Activated T-cell treated with anti-CD3 and anti-CD28 coated beads, Interleukin-2, amount 50 U/mL, for 48 hours (primary cell): Measurements from ENCODE around the gene GPR153.
"Not testable (repeated sequence)": the region's sequence is repeated elsewhere in the genome, so short reads cannot be mapped to it uniquely, and the experiment has no call there.

Source experiments
- DNase-seq, 2 experiments: peaks; one replicate each; pipeline ENCODE4 v3.0.0-alpha.2; 2020

The GPR153 gene

GRCh38 chr1:6222636-6223035 is 38.3 kb downstream of the GPR153 start:
- no peak for DNase-seq

DNA sequence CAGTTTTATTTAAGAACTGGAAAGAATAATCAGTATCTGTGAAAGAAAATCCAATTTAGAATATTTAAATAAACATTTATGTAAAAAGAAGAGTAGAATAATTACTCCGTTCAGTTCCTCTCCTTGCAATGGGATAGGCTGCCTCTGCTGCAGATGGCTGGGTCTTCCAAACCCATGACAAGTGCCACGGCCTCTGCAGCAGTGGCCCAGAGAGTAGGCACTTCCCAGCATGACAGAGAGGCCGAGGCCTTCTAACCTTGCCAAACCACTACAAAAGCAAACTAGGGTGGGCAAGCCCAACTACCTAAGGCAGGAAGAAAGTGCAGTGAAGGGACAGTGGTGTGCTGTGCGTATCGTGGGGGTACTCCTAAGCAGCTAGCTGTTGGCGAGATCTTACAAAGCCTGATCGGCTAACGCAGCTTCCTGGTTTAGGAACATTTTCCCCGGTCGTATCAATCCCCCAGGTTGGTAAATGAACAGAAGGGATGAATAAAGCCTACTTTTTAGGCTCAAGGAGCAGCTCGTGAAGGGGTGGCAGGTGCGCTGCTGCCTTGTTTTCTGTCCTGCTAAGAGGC is 39.6 kb downstream of the GPR153 start:
- DNase-seq, result no peak

GRCh38 chr1:6220236-6220635 is 40.7 kb downstream of the GPR153 start:
- DNase-seq, result no peak

GRCh38 chr1:6219641-6220040 is 41.3 kb downstream of the GPR153 start:
- not testable (repeated sequence) for DNase-seq

GRCh38 chr1:6218375-6219164 is 42.3 kb downstream of the GPR153 start:
- DNase-seq, result no peak

DNA sequence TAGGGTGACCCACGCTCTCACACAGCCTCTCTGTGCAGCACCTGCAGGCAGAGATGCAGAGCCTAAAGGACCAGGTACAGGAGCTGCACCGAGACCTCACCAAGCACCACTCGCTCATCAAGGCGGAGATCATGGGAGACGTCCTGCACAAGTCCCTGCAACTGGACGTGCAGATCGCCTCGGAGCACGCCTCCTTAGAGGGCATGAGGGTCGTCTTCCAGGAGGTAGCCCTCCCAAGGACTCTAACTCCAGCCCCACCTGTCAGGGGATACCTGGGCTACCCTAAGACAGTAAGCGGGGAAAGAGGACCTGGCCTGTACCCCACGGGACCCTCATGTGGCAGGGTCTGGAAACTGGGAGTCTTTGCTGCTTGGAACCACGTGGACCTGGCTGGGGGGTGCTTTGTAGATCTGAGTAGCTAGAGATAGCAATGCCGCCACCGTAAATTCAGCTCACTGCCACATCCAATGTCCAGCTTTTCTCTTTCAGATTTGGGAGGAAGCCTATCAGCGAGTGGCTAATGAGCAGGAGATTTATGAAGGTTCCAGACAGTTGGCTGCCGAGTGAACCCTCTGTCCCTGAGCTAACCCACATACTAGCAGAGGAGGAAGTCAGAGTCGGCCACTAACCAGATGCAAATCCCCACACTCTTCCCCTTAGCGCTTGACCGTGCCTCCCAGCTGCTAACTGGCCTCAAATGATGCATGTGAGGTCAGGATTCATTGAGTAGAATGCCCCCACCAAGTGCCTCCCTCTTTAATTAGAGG is 48.5 kb downstream of the GPR153 start:
- DNase-seq, result no peak

- DNase-seq, result no peak
These were observed 49.2 kb downstream of the GPR153 start for GRCh38 chr1:6211731-6212130.

GRCh38 chr1:6210591-6211355 is 50.1 kb downstream of the GPR153 start:
- DNase-seq, result no peak

GRCh38 chr1:6209661-6210580 is 51.0 kb downstream of the GPR153 start:
- DNase-seq, result peak; percentile 50 to 59

GRCh38 chr1:6208723-6209660 is 51.9 kb downstream of the GPR153 start:
- peak; percentile 49 to 60 for DNase-seq

DNA sequence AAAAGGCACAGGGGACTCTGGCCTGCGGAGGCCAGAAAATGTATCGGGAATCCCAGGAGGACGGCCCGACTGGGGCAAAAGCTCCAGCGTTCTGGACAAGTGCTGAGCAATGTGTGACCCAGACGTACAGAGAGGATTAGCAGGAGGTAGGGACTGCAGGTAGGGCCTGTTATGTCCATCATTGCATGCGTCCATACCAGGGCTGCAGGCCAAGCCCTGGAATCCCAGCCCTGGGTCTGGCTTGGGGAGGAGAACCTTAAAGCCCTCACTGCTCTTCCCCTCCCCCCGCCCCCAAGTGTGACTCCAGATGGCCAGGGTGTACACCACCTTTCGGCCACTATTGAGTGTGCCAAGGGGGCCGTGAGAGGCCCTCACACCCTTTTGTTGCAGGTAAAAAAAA is 53.0 kb downstream of the GPR153 start:
- DNase-seq, result no peak

DNA sequence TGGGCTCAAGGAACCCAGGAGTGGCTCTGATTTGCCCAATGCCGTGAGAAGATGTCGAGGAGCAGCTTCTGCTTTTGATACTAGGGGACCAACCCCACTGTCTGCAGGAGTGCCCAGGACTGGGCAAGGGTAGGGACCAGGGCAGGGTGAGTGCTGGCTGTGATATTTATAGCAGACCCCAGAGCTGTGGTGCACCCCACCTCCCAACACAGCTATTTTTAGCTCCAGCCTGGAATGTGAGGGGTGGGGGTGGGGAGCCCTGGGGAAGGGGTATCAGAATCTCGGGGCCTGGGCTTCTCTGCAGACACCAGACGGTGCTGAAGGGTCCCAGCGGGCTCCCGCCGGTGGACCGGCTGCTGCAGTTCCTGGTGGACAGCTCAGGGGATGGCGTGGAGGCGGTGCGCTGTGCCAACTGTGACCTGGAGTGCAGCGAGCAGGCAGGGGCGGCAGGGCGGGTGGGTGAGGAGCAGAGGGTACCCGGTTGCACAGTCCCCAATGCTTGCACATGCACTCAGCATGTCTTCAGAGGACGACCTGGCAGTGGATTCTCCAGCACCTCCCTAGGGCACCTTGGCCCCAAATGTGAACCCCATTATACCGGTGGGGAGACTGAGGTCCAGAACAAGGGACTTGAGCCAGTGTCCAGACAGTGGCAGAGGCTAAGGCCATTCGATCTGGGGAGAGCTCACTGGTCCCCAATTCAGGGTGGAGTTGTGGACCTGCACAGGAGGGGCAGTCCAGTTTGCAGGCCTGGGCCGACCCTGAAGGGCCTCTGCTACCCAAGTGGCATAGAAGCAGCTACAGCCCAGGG is 53.6 kb downstream of the GPR153 start:
- DNase-seq, result no peak

GRCh38 chr1:6206520-6206855 is 54.4 kb downstream of the GPR153 start:
- DNase-seq, result no peak

- peak; percentile 82 to 84 for DNase-seq
These were observed 54.9 kb downstream of the GPR153 start, which contains the start of gene RNF207 for GRCh38 chr1:6205849-6206519. Gene RNF207 (plus strand): TSS chr1:6206119. CDS start chr1:6206536, 417 bp downstream.

- no peak for DNase-seq
These were observed 58.6 kb downstream of the GPR153 start for GRCh38 chr1:6202256-6202655.

DNA sequence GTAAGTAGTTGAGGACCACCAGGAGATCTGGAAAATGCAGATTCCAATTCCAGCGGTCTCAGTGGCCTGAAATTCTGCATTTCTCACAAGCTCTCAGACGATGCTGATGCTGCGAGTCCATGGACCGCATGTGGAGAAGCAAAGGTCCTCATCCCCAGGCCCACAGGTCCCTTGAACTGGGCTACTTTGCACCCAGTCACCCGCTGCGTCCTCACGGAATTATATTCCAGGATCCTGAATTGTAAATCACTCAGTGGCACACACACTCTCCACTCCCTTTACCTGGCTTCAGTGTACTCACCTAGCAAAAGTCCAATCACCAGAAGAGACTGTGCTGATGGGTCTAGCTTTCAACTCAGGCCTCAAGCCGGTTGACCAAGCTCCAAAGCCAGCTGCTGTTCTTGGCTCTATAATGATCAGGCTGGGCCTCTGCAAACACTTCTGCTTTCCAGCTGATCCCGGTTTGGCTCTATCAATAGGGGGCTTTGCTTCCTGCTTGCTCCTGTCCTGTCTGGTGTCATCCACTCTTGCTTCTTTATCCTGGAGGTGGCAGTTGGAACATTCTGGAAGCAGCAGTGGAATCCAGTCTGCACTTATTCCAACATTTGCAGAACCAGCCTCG is 60.6 kb downstream of the GPR153 start:
- peak in 1 of 2 experiments; percentile 51 for DNase-seq

DNA sequence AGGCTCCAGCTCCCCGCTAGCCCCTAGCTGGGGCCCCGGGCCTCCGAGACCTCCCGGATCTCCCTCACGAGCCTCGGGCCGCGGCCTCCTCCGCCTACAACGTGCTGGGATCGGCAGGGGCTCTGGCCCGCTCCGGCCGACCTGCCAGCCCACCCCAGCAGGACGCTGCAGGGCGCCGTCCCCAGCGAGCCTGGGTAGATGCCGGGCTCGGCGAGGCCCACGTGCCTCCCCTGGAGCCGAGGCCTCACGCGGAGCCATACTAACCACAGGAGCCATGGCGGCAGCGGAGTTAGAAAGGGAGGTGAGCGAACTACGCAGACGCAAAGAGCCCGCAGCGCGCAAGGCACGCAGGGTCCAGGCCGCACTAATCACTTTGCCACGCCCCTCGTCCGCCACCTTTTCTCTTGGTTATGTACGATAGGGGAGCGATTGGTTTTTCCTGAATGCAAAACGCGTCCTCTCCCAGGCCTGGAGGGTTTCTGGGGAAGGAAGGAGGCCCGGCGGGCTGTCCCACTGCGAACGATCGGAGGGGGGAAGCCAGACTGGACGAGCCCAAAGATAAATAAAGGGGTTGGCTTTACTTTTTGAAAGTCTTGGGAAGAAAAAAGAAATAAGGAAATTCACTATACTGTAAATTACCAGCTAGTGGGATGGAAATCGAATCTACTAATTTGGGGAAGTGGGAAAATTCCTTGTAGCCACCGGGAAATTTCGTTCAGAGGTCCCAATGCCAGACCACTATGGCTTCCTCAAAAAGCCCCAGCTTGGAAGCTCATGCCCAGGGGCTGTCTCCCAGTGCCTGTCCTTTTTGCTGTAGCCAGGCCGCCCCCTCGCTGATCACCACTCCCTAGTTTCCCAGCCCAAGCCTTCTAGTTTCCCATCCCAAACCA is 61.4 kb downstream of the GPR153 start, which contains the start of gene RPL22:
TSS of gene RPL22 (minus strand) at position 298 of the 890 bp plus-strand sequence. CDS start at position 276, 22 bp downstream.
- peak; percentile 98 for DNase-seq
